Urinary bladder (tissue), 4 donors: ENCODE data around the gene PRAC2. TPM values are rescaled to one million over a fixed set of nuclear protein-coding genes. Genes with fewer than 3 reads are reported as not detected.
"Not testable (repeated sequence)": the region's sequence is repeated elsewhere in the genome, so short reads cannot be mapped to it uniquely, and the experiment has no call there.

Source experiments
- DNase-seq: peaks from one replicate; pipeline ENCODE4 v3.0.0-alpha.2; 2015; ENCODE audit errors: extremely low spot score
- H3K27ac ChIP-seq: one replicate; pipeline ENCODE4 v1.5.1; 2013; ENCODE audit warnings: low read depth, mild to moderate bottlenecking, moderate library complexity
- H3K36me3 ChIP-seq: one replicate; pipeline ENCODE4 v1.6.1; 2013; ENCODE audit warnings: mild to moderate bottlenecking, moderate library complexity; ENCODE audit not compliant: insufficient read depth
- H3K4me1 ChIP-seq: one replicate; pipeline ENCODE4 v1.6.1; 2013; ENCODE audit warnings: mild to moderate bottlenecking, moderate library complexity; ENCODE audit not compliant: insufficient read depth
- H3K4me3 ChIP-seq: one replicate; pipeline ENCODE4 v1.5.1; 2013; ENCODE audit warnings: low read depth, low read length
- WGBS: extraction: QIAGEN DNeasy Blood & Tissue Kit; methylation state at CpG from one replicate; pipeline ENCODE4 v1.1.7; 2013; 5-methylcytosine and 5-hydroxymethylcytosine counted together
- polyA plus RNA-seq: library from polyadenylated mRNA; stranded (reverse); fragments of 200-250 nt; gene quantifications from one replicate; pipeline ENCODE4 v1.2.3, GENCODE V29; 2013
- total RNA-seq: library from RNA; depleted of rRNA; stranded (reverse); fragments of >200 nt; gene quantifications from one replicate; pipeline ENCODE4 v1.2.3, GENCODE V29; 2014
- donor health status: healthy with polysubstance abuse.
- donor health status: healthy.

PRAC2 gene
- total and polyA plus RNA-seq, 2 donors: 1.7 to 2.1 TPM

GRCh38 chr17:48716549-48716948, 6.4 kb upstream of the PRAC2 start:
- DNase-seq, H3K4me1 ChIP-seq, H3K36me3 ChIP-seq, H3K27ac ChIP-seq, H3K4me3 ChIP-seq: not testable (repeated sequence)
- WGBS: 74% methylated on average over 3 of the region's 3 CpGs

DNA sequence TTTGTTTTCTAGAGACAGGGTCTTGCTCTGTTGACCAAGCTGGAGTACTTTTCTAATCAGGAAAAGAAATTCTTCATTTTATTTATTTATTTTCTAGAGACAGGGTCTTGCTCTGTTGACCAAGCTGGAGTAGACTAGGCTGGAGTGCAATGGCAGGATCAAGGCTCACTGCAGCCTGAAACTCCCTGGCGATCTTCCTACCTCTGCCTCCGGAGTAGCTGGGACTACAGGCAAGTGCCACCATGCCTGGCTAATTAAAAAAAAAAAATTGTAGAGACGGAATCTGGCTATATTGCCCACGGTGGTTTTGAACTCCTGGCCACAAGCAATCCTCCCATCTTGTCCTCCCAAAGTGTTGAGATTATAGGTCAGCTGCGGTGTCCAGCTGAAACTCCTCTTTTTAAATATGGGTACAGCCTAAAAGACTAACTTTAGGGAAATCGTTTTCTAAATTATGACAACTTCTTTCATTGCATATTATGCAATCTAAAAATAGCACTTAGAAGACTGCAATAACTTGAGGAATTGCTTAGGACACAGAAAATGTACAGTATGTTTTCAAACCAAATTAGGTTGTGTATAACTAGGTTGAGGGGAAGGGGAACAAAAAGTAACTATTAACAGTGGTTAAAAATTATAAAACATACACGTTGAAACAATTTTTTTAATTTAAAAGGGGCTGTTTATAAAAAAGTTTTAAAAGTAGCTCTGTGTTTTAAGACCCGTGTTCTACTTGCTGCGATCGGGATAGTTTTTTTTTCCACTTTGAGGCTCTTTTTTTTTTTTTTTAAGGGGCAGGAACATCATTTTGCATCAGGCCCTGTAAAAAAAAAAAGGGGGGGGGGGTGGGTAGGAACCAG, 5.4 kb upstream of the PRAC2 start:
- 18% methylated on average over 10 of the region's 10 CpGs for WGBS
- Histone ChIP-seq H3K4me3 (no peak overlapping the region), H3K36me3 (no peaks in the 10 kb centered on the region), H3K4me1 (no peaks in the 10 kb centered on the region), H3K27ac (no peak overlapping the region)
- DNase-seq: no peak

GRCh38 chr17:48718227-48718760, 4.7 kb upstream of the PRAC2 start:
- Histone ChIP-seq H3K4me1 (no peaks in the 10 kb centered on the region), H3K4me3 (peak overlapping the region; percentile 9), H3K27ac (no peak overlapping the region), H3K36me3 (no peaks in the 10 kb centered on the region)
- WGBS: 13% methylated on average over 24 of the region's 24 CpGs
- no peak for DNase-seq

- H3K4me3 ChIP-seq: peak overlapping the region; percentile 12
- WGBS: 4% methylated on average over 80 of the region's 80 CpGs
- H3K36me3 ChIP-seq: no peaks in the 10 kb centered on the region
- no peak for DNase-seq
- no peaks in the 10 kb centered on the region for H3K4me1 ChIP-seq
- peak overlapping the region; percentile 35 for H3K27ac ChIP-seq
These were observed 4.0 kb upstream of the PRAC2 start for GRCh38 chr17:48718761-48719641.

DNA sequence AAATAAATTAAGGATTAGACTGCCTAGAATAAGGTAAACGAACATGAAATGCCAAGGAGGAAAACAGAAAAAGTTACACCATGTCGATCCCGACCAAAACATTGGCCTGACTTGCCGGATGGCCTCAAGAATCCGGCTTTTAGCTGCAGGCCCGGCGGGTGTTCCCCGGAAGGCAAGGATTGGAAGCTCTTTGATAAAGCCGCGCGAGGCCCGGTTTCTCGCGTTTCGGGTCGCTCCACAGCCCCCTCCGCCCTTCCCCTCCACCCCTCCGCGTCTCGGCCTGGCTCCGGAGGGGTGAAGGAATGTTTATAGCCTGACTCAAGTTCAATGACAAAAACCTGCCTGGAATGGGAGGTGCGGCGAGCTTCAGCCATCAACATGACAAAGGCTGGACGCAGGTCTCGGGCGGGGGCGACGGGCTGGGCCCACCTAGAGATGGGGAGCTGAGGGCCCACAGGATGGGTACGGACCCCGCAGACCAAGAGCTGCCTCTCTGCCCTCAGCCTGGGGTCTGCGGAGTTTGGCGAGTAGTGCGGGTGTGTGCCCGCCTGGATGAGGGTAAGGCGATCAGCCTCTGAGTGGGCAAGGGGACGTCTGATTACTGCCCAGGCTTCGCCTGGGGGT, 3.2 kb upstream of the PRAC2 start:
- no peak overlapping the region for H3K27ac ChIP-seq
- H3K4me3 ChIP-seq: peak overlapping the region; percentile 12
- WGBS: 10% methylated on average over 37 of the region's 37 CpGs

GRCh38 chr17:48720266-48721008, 2.5 kb upstream of the PRAC2 start:
- no peak overlapping the region for H3K4me3 ChIP-seq
- no peaks in the 10 kb centered on the region for H3K36me3 ChIP-seq
- no peak for DNase-seq
- H3K4me1 ChIP-seq: no peaks in the 10 kb centered on the region
- H3K27ac ChIP-seq: no peak overlapping the region
- WGBS: 33% methylated on average over 11 of the region's 11 CpGs

More for the DNA sequence above, 3.2 kb upstream of the PRAC2 start:
- Histone ChIP-seq H3K4me1 (no peaks in the 10 kb centered on the region), H3K36me3 (no peaks in the 10 kb centered on the region)
- no peak for DNase-seq

- 91% methylated on average over 1 of the region's 1 CpG for WGBS
- Histone ChIP-seq H3K27ac (no peak overlapping the region), H3K4me3 (no peak overlapping the region), H3K36me3 (no peaks in the 10 kb centered on the region), H3K4me1 (no peaks in the 10 kb centered on the region)
- DNase-seq: no peak
These were observed 2.0 kb upstream of the PRAC2 start for GRCh38 chr17:48721009-48721402.

DNA sequence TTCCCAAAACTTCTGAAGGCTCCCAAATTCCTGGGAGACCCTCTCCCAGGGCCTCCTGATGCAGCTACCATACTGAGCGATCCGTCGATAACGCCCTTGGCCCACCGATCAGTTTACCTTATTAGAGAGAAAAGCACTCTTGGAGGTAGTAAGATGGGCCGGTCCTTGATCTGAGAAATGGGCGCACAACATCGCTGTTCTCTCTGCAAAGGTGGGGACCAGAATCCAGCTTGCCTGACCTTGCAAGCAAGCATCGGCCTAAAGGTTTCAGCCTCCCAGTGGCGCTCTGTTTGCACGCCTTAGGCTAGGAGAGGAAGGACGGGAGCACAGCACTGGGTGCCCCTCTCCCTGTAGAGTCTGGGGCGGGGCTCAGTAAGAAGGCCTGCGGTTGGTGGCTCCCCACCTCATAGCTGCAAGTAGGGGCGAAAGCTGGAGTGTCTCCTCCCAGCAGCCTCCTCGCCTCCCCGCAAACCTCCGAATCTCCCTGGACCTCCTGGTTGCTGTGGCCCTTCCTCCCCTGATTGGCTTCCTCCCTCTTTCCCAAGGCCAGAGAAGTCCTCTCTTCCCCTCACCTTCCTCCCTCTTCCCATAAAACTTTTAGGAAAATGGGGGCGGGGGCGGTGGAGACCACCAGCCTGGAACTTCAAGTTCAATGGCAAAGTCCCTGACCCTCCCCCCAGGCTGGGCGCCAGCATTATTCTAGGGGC, 631 bp upstream of the PRAC2 start, which contains the start of gene PRAC1:
Gene PRAC1, minus strand, starts transcription at position 318 of the 707 bp plus-strand sequence. Its CDS starts 126 bp downstream, at position 192.
- WGBS: 14% methylated on average over 21 of the region's 21 CpGs
- DNase-seq: no peak
- no peak within 1 kb of the TSS for H3K27ac ChIP-seq
- no peaks in the 10 kb centered on the region for H3K36me3 ChIP-seq
- H3K4me1 ChIP-seq: no peaks in the 10 kb centered on the region
- H3K4me3 ChIP-seq: peak within 1 kb of the TSS; percentile 19

GRCh38 chr17:48723423-48724250, 652 bp downstream of the PRAC2 start:
- DNase-seq: no peak
- no peaks in the 10 kb centered on the region for H3K36me3 ChIP-seq
- peak overlapping the region; percentile 19 for H3K4me3 ChIP-seq
- no peaks in the 10 kb centered on the region for H3K4me1 ChIP-seq
- WGBS: 16% methylated on average over 42 of the region's 42 CpGs
- H3K27ac ChIP-seq: no peak overlapping the region

DNA sequence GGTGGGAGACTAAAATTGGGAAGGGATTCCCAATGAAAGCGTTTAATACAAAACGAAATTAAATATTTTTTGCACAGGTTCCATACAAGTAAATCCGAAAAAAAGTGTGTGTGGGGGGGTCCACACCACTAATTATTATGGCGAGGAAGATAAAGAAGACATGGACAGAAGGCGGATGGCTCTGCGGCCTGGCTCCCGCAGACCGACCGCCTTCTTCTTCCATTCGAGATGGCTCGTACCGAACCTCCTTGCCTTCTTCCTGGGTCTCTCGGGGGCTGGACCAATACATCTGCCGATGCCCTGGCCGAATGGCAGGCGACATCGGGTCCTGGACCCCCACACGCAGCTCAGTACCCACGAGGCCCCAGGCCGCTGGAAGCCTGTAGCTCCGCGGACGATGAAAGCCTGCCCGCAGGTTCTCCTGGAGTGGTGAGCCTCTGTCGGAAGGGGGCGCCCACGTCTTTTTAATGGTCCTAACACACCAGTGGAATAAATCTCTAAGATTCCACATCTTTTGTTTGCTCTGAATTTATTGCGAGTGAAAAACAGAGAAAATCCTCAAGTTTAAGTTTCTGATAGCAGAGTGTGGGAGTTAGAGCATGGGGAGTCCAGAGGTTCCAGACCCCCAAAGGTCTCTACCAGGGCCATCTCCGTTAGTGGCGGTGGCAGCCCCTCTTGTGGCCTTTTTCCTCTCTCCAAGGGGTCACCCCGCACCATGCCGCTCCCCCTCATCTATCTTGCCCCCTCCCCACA, 1.4 kb downstream of the PRAC2 start:
- 12% methylated on average over 32 of the region's 32 CpGs for WGBS
- Histone ChIP-seq H3K4me3 (no peak overlapping the region), H3K36me3 (no peaks in the 10 kb centered on the region), H3K4me1 (no peaks in the 10 kb centered on the region), H3K27ac (no peak overlapping the region)
- no peak for DNase-seq

DNA sequence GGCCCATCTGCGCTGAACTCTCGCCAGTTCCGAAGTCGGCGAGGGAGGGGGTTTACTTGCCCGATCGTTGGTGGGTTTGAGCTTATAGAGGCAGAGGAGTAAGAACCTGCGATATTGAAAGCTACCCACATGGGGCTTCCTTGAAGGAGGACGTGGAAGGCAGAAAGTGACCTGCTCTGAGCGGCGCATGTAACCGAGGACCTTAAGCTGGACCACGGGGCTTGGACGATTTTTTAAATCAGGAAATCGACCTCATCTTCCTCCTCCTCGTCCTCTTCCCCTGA, 2.0 kb downstream of the PRAC2 start:
- Histone ChIP-seq H3K4me3 (no peak overlapping the region), H3K27ac (no peak overlapping the region), H3K36me3 (no peaks in the 10 kb centered on the region), H3K4me1 (no peaks in the 10 kb centered on the region)
- WGBS: 7% methylated on average over 16 of the region's 16 CpGs
- no peak for DNase-seq
